Fibroblast of lung (primary cell): ENCODE measurements around the gene UNC13C. TPM values are rescaled to one million over a fixed set of nuclear protein-coding genes. Genes with fewer than 3 reads are reported as not detected.

Source experiments
- DNase-seq, 2 donors: peaks; one replicate each; pipeline versions ENCODE4 v3.0.0 to v3.0.0-alpha.2; 2010; ENCODE audit warnings: low read depth in 2 of 2
- H2AFZ ChIP-seq: 2 replicates; pipeline ENCODE4 v1.5.1; 2012; ENCODE audit warnings: low read length, control low read depth, inconsistent platforms
- H3K27ac ChIP-seq: 2 replicates; pipeline ENCODE4 v1.5.1; 2011; ENCODE audit warnings: low read length, control low read depth; ENCODE audit not compliant: insufficient read depth
- H3K27me3 ChIP-seq: 2 replicates; pipeline ENCODE4 v1.5.1; 2011; ENCODE audit warnings: mild to moderate bottlenecking, low read length; ENCODE audit not compliant: control insufficient read depth, insufficient read depth
- H3K36me3 ChIP-seq: 2 replicates; pipeline ENCODE4 v1.5.1; 2011; ENCODE audit warnings: low read length; ENCODE audit not compliant: control insufficient read depth, insufficient read depth
- H3K4me1 ChIP-seq: 2 replicates; pipeline ENCODE4 v1.5.1; 2011; ENCODE audit warnings: low read length; ENCODE audit not compliant: control insufficient read depth, insufficient read depth; ENCODE audit errors: extremely low read depth
- H3K4me2 ChIP-seq: 2 replicates; pipeline ENCODE4 v1.5.1; 2011; ENCODE audit warnings: low read length, control low read depth; ENCODE audit not compliant: insufficient read depth; ENCODE audit errors: extremely low read depth
- H3K4me3 ChIP-seq, 4 experiments: fragments of 200-600 bp in 1 of 4; sonication (generic) in 1 of 4; replicated peaks in 1 of 4; 2 replicates each; pipeline ENCODE4 v1.5.1; 2011 to 2016; ENCODE audit warnings: low read length in 4 of 4, low read depth in 3 of 4, mild to moderate bottlenecking in 3 of 4, control low read depth in 2 of 4, inconsistent platforms in 1 of 4, mixed read lengths in 1 of 4; ENCODE audit not compliant: insufficient read depth in 1 of 4; ENCODE audit errors: control extremely low read depth in 1 of 4
- H3K79me2 ChIP-seq: 2 replicates; pipeline ENCODE4 v1.5.1; 2012; ENCODE audit warnings: mild to moderate bottlenecking, low read length, inconsistent platforms; ENCODE audit not compliant: control insufficient read depth, insufficient read depth
- H3K9ac ChIP-seq: 2 replicates; pipeline ENCODE4 v1.5.1; 2011; ENCODE audit warnings: mild to moderate bottlenecking, low read length, control low read depth; ENCODE audit not compliant: insufficient read depth
- H3K9me3 ChIP-seq: 2 replicates; pipeline ENCODE4 v1.5.1; 2012; ENCODE audit warnings: low read depth, low read length; ENCODE audit not compliant: control insufficient read depth, insufficient read depth
- H4K20me1 ChIP-seq: 2 replicates; pipeline ENCODE4 v1.5.1; 2011; ENCODE audit warnings: low read length; ENCODE audit not compliant: control insufficient read depth, insufficient read depth; ENCODE audit errors: extremely low read depth
- EZH2 ChIP-seq: IDR thresholded peaks from 2 replicates; pipeline ENCODE4 v1.5.1; 2012; ENCODE audit warnings: low read length, control low read depth, mild to moderate bottlenecking; ENCODE audit errors: missing control alignments
- polyA plus RNA-seq, 2 donors: library from polyadenylated mRNA; depleted of rRNA in 1 of 2; stranded (reverse) in 1 of 2; unstranded in 1 of 2; fragments of >200 nt; gene quantifications; 2 replicates each; pipeline ENCODE4 v1.2.1, GENCODE V29; 2011 to 2012; ENCODE audit warnings: missing spikeins in 1 of 2
- total RNA-seq: library from RNA; depleted of rRNA; stranded (reverse); fragments of >200 nt; gene quantifications from 2 replicates; pipeline ENCODE4 v1.2.1, GENCODE V29; 2014
- TF ChIP-seq, protein P1 (sequence below), 2 donors: IDR thresholded peaks in 1 of 2; conservative IDR thresholded peaks in 1 of 2; 1 replicate in 1 of 2; 2 replicates in 1 of 2; pipeline ENCODE4 v1.5.1; 2011 to 2012; ENCODE audit warnings: low read length in 2 of 2, control low read depth in 1 of 2, inconsistent platforms in 1 of 2, low read depth in 1 of 2, mild to moderate bottlenecking in 1 of 2

Gene UNC13C
- total and polyA plus RNA-seq, 2 donors (not counting 1 experiment from before 2014, with no cell fraction given): not detected

DNA sequence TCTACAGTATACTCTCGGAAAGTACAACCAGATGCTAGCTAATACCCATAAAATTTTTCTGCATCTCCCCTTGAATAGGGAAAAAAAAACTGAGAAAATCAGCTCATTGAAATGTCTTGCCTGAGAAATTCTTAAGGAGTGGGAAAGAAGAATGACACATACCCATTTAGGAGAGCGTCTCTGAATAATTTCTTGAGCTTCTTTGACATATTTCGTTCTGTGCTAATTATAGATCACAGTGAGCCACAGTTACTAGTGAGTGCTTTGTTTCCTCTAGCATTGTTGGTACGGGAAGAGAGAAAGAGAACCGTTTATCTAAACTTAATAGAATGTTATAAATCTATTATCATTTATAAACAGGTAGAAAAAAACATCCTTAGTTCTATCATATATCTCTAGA lies 588.4 kb downstream of the UNC13C start:
- no peaks in the 10 kb centered on the region for H3K79me2 ChIP-seq
- no peaks in the 10 kb centered on the region for H3K4me1 ChIP-seq
- no peak overlapping the region for H2AFZ ChIP-seq
- no peaks in the 10 kb centered on the region for H3K9me3 ChIP-seq
- no peak for DNase-seq
- no peaks in the 10 kb centered on the region for H3K27me3 ChIP-seq
- no peak overlapping the region for H3K4me2 ChIP-seq
- H3K27ac ChIP-seq: no peak overlapping the region
- TF ChIP-seq, protein P1, sequence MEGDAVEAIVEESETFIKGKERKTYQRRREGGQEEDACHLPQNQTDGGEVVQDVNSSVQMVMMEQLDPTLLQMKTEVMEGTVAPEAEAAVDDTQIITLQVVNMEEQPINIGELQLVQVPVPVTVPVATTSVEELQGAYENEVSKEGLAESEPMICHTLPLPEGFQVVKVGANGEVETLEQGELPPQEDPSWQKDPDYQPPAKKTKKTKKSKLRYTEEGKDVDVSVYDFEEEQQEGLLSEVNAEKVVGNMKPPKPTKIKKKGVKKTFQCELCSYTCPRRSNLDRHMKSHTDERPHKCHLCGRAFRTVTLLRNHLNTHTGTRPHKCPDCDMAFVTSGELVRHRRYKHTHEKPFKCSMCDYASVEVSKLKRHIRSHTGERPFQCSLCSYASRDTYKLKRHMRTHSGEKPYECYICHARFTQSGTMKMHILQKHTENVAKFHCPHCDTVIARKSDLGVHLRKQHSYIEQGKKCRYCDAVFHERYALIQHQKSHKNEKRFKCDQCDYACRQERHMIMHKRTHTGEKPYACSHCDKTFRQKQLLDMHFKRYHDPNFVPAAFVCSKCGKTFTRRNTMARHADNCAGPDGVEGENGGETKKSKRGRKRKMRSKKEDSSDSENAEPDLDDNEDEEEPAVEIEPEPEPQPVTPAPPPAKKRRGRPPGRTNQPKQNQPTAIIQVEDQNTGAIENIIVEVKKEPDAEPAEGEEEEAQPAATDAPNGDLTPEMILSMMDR (conservative IDR thresholded peaks at IDR 0.05 in 1 of 2, IDR thresholded peaks at IDR 0.05 in 1 of 2; ENCODE audit: low read depth in 1 of 2, low read length in 2 of 2): no peak
- TF ChIP-seq EZH2: no peak
- no peaks in the 10 kb centered on the region for H4K20me1 ChIP-seq
- H3K4me3 ChIP-seq: no peak overlapping the region
- H3K36me3 ChIP-seq: no peaks in the 10 kb centered on the region
- H3K9ac ChIP-seq: no peak overlapping the region

DNA sequence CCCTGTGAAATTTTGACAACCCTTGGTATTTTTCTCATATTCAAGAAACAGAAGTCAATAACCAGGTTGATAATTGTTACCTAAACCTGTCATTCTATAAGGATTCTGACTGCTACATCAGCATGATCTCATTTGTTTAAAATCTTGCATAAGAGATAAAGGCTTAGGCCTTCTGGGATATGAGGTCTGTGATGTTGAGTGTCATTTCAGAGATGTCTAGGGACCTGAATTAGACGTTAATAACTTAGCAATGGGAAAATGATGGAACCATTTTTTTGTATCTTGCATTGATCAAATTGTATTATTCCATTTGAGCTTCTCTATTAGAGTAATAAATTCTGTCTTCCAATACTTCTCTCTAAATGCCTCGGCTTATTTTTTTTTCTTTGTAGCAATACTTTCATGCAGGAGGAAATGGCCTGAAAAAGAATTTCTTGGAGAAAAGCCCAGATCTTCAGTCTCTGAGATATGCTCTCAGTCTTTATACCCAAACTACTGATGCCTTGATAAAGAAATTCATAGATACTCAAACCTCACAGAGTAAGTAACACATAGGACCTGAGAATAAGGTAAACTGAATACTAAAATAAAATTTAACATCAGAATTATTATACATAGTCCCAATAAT lies 589.3 kb downstream of the UNC13C start:
- H3K27ac ChIP-seq: no peak overlapping the region
- H3K4me1 ChIP-seq: no peaks in the 10 kb centered on the region
- H3K4me3 ChIP-seq: no peak overlapping the region
- no peak overlapping the region for H3K9ac ChIP-seq
- TF ChIP-seq, protein P1 (conservative IDR thresholded peaks at IDR 0.05 in 1 of 2, IDR thresholded peaks at IDR 0.05 in 1 of 2; ENCODE audit: low read depth in 1 of 2, low read length in 2 of 2): no peak
- no peak for TF ChIP-seq EZH2
- H3K9me3 ChIP-seq: no peaks in the 10 kb centered on the region
- DNase-seq: no peak
- H3K4me2 ChIP-seq: no peak overlapping the region
- H3K79me2 ChIP-seq: no peaks in the 10 kb centered on the region
- no peaks in the 10 kb centered on the region for H3K36me3 ChIP-seq
- no peak overlapping the region for H2AFZ ChIP-seq
- H4K20me1 ChIP-seq: no peaks in the 10 kb centered on the region
- no peaks in the 10 kb centered on the region for H3K27me3 ChIP-seq

DNA sequence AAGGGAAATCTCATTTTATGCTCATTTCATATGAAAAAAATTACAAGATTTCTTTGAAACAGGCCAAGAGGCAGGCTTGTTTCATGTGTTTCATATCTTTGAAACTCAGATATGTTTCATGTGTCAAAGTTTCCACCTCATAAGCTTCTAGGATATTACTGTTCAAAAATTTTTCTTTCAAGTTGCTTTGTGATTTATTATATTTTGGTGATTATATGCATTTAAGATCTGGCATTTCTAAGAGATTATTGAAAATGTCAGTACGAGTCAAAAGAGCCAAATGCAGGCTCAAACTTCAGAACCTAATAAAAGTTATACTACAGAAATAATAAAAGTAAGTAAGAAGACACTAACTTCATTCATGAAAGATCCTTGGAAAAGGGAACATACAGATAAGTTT lies 590.1 kb downstream of the UNC13C start:
- Histone ChIP-seq H3K4me3 (no peak overlapping the region), H3K27me3 (no peaks in the 10 kb centered on the region), H3K27ac (no peak overlapping the region), H2AFZ (no peak overlapping the region), H3K79me2 (no peaks in the 10 kb centered on the region), H3K4me2 (no peak overlapping the region), H4K20me1 (no peaks in the 10 kb centered on the region), H3K36me3 (no peaks in the 10 kb centered on the region), H3K9me3 (no peaks in the 10 kb centered on the region), H3K9ac (no peak overlapping the region), H3K4me1 (no peaks in the 10 kb centered on the region)
- no peak for DNase-seq
- TF ChIP-seq, protein P1 (conservative IDR thresholded peaks at IDR 0.05 in 1 of 2, IDR thresholded peaks at IDR 0.05 in 1 of 2; ENCODE audit: low read depth in 1 of 2, low read length in 2 of 2): no peak
- no peak for TF ChIP-seq EZH2
